AG04449 (cell line): ENCODE measurements around the gene CDC34.

Source experiments
- CTCF ChIA-PET: fragments of 350-600 bp; formaldehyde crosslinking; extraction: SDS; loops from one replicate; lab custom pipeline; 2021; ENCODE audit warnings: antibody characterized with exemption; lab: Yijun Ruan, JAX
- POLR2A ChIA-PET: fragments of 400-600, 350-600 bp; formaldehyde crosslinking; extraction: SDS; loops from one replicate; lab custom pipeline; 2020; ENCODE audit warnings: antibody characterized with exemption, inconsistent platforms; lab: Yijun Ruan, JAX
- DNase-seq: peaks from one replicate; pipeline ENCODE4 v3.0.0-alpha.2; 2010; ENCODE audit warnings: low read depth, low spot score
- H3K4me3 ChIP-seq: 2 replicates; pipeline ENCODE4 v1.5.1; 2011; ENCODE audit warnings: low read depth, mild to moderate bottlenecking, control low read depth, low read length
- CTCF ChIP-seq: IDR thresholded peaks from one replicate; pipeline ENCODE4 v1.5.1; 2011; ENCODE audit warnings: mild to moderate bottlenecking, moderate library complexity, low read length, control low read depth, inconsistent platforms; ENCODE audit not compliant: insufficient read depth; ENCODE audit errors: missing control alignments

Gene CDC34

GRCh38 chr19:567296-567900, 35.8 kb downstream of the CDC34 start:
- ChIA-PET POLR2A (no interaction called here), CTCF (interaction anchor here (1.0 to 1.3 kb wide), 2 partner anchors 17 to 34 kb away, joined by 3 to 5 read pairs; no protein-coding TSS in a partner anchor)
- no peak for DNase-seq
- TF ChIP-seq CTCF = no peak
- H3K4me3 ChIP-seq = no peak overlapping the region

GRCh38 chr19:570251-570686, 38.7 kb downstream of the CDC34 start:
- ChIA-PET CTCF (interaction anchor here (1.4 kb wide), 1 partner anchor 12 kb away, joined by 3 read pairs; no protein-coding TSS in a partner anchor), POLR2A (no interaction called here)
- no peak overlapping the region for H3K4me3 ChIP-seq
- DNase-seq = no peak
- TF ChIP-seq CTCF = no peak

- ChIA-PET POLR2A (no interaction called here), CTCF (interaction anchor here (0.7 kb wide), 1 partner anchor 39 kb away, joined by 3 read pairs; no protein-coding TSS in a partner anchor)
- DNase-seq = no peak
- peak overlapping the region; percentile 63 for H3K4me3 ChIP-seq
- TF ChIP-seq CTCF = no peak
Measured at GRCh38 chr19:570937-571565, 39.5 kb downstream of the CDC34 start.

- peak overlapping the region; percentile 63 for H3K4me3 ChIP-seq
- POLR2A ChIA-PET = interaction anchor here (1.3 to 1.4 kb wide), 2 partner anchors 16 to 105 kb away, joined by 3 to 4 read pairs; no protein-coding TSS in a partner anchor
- TF ChIP-seq CTCF = no peak
- no peak for DNase-seq
- CTCF ChIA-PET = interaction anchor here (0.7 kb wide), 1 partner anchor 39 kb away, joined by 3 read pairs; no protein-coding TSS in a partner anchor
Measured at GRCh38 chr19:571566-571974, 40.0 kb downstream of the CDC34 start.

GRCh38 chr19:572140-572742, 40.7 kb downstream of the CDC34 start, which contains the start of gene BSG:
BSG (plus strand) TSS chr19:572596; CDS start chr19:572635, 39 bp downstream.
- no peak for TF ChIP-seq CTCF
- ChIA-PET POLR2A (interaction anchor here (0.7 to 1.4 kb wide), 3 partner anchors 12 to 105 kb away, joined by 3 to 4 read pairs (median 4); no protein-coding TSS in a partner anchor), CTCF (no interaction called here)
- DNase-seq = peak; percentile 77
- H3K4me3 ChIP-seq = peak within 1 kb of the TSS; percentile 93
